SIG-M5 (cell line): ENCODE measurements around the gene SLC39A2.

Experiments
- DNase-seq: peaks from one replicate; lab custom pipeline; 2025; lab: John Stamatoyannopoulos, UW

The SLC39A2 gene

DNA sequence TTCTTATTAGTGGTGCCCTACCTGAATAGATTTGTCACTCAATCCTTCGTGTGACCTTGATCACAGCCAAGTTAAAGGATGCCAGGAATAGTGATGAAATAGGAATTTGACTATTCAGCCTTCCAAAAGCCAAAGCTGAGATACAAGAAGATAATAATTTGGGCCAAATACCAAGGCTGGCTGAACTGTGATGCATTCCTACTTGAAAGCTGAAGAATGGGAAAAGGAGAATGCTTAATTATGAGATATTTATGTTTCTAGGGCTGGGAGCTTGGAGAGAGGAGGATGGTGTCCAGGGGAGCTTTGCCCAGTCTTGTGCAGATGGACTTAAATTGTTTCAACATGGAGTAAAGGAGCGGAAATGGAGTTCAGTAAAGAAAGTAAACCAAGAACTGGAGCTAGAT, 48.3 kb downstream of the SLC39A2 start:
- DNase-seq, result no peak

DNA sequence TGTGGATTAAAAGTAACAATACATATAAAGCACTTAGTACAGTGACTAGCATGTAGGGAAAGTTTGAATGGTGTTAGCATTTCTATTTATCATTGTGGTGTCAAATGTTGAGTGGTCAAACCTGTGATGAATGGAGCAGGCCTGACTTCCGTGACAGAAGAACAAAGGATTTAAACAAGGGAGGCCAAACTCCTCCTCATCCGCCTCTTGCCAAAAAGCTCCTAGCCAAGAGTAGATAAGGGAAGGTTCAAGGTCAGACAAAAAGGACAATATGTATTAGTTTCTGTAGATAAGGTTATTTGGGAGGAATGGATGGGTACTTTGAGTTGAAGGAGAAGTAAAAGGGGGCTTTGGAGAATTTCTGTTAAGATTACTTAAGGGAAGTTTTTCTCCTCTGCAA, 49.5 kb downstream of the SLC39A2 start:
- no peak for DNase-seq

DNA sequence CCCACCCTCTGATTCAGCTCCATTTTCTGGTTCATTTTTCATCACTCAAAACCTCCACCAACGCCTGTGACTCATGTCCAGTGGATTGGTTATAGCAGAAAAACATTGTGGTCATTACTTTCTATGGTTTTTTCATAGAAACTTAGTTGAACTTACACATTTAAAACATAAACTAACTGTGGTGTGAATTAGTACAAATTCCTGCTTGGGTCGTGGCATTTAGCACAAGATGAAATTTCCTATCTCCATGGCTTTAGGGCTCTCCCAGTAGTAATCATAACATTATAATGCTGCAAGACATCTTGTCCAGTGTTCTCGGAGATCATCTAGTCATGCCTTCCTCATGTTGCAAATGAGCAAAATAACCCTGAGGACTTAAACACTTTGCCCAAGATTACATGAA, 50.2 kb downstream of the SLC39A2 start:
- DNase-seq, result no peak

DNA sequence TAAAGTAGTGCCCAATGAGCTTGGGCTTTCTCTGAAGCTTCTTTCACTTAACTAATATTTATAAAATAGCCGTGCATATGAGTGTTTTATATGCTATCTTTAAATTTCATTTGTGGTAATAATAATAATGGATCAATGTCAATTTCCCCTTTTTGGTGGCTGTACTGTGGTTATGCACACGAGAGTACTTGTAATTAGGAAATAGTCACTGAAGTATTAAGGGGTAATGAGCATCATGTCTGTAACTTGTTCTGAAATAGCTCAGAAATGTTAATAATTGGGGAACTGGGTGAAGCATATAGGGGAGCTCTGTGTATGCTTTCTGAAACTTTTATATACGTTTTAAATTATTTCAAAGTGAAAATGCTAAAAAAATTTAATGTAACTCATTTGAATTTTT, 51.5 kb downstream of the SLC39A2 start:
- DNase-seq, result no peak
